VCaP (cell line): ENCODE data around the gene SIRPB1.
"Not testable (repeated sequence)": the region's sequence is repeated elsewhere in the genome, so short reads cannot be mapped to it uniquely, and the experiment has no call there.

Experiments
- H3K27ac ChIP-seq: fragments of 450-650 bp; 2 replicates; pipeline ENCODE4 v1.5.1; 2017
- TF ChIP-seq, protein P1 (sequence below): fragments of 450-650 bp; conservative IDR thresholded peaks from 2 replicates; pipeline ENCODE4 v1.5.1; 2017; ENCODE audit warnings: mild to moderate bottlenecking, moderate library complexity

The SIRPB1 gene

DNA sequence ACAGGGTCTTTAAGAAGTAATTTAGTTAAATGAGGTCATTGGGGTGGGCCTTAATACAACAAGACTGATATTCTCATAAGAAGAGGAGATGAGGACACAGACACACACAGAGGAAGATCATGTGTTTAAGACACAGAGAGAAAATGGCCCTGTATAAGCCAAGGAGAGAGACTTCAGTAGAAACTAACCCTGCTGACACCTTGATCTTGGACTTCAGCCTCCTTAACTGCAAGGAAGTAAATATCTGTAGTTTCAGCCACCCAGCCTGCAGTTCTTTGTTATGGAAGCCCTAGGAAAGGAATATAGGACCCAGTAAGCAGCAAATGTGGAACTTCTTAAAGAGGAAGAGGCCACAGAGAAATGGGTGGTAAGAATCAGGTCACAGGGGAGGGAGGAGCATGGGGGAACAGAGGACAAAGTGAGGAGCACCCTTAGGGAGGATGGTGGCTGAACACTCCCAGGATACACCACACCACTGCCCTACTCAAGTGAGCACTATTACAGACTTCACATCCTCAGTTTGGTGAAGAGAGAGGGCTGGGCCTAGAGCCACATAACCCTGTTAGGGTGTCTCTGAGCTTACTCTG, 762 bp downstream of the SIRPB1 start:
- no peak overlapping the region for H3K27ac ChIP-seq
- TF ChIP-seq, protein P1, sequence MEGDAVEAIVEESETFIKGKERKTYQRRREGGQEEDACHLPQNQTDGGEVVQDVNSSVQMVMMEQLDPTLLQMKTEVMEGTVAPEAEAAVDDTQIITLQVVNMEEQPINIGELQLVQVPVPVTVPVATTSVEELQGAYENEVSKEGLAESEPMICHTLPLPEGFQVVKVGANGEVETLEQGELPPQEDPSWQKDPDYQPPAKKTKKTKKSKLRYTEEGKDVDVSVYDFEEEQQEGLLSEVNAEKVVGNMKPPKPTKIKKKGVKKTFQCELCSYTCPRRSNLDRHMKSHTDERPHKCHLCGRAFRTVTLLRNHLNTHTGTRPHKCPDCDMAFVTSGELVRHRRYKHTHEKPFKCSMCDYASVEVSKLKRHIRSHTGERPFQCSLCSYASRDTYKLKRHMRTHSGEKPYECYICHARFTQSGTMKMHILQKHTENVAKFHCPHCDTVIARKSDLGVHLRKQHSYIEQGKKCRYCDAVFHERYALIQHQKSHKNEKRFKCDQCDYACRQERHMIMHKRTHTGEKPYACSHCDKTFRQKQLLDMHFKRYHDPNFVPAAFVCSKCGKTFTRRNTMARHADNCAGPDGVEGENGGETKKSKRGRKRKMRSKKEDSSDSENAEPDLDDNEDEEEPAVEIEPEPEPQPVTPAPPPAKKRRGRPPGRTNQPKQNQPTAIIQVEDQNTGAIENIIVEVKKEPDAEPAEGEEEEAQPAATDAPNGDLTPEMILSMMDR = no peak

DNA sequence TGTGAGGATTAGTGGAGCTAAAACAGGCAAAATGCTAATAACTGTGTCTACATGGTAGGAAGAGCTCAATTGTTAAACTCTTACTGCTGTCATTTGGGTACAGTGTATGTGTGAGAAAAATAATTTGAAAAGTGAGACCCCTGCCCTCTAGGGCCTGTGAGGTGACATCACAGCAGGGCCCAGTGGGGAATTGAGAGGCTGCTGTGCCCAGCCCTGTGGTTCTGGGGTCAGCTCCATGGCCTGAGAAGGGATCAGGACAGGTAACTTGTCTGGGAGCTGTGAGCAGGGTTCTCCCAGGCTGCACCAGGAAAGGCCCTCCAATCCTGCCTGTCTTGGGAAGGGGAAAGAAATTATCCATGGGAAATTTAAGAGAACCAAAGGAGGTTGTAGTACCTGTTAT, 1.3 kb downstream of the SIRPB1 start:
- H3K27ac ChIP-seq = no peak overlapping the region
- TF ChIP-seq, protein P1 = no peak

DNA sequence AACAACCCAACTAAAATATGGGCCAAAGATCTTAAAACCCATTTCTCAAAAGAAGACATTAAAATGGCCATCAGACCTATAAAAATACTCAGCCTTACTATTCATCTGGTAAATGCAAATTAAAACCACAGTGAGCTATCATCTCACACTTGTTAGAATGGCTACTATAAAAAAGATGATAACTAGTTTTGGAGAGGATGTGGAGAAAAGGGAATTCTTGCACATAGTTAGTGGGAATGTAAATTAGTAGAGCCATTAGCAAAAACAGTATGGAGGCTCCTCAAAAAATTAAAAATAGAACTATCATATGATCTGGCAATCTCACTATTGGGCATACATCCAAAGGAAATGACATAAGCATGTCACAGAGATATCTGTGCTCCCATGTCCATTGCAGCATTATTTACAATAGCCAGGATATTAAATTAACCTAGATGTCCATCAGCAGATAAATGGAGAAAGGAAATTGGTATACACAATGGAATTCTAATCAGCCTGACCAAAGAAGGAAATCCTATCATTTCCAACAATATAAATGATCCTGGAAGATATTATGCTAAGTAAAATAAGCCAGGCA, 2.9 kb downstream of the SIRPB1 start:
- TF ChIP-seq, protein P1 = no peak
- no peak overlapping the region for H3K27ac ChIP-seq

DNA sequence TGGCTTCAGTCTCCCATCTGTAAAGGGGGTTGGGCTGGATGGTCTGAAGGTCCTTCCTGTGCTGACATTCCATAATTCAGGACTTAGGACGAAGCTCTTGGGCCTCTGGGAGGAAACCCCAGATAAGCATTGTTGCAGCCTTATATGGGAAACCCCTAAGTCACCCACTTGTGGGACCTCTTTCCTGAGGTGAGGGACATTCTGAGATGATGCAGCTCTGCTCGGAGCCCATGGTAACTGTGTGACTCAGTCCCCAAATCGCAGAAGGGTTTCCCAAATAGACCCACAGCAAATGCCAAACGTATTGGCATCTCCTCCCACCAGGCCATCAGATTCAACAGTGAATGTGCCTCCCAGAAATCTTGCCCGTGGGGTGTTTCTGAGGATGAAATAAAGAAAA, 9.4 kb downstream of the SIRPB1 start:
- not testable (repeated sequence) for H3K27ac ChIP-seq

DNA sequence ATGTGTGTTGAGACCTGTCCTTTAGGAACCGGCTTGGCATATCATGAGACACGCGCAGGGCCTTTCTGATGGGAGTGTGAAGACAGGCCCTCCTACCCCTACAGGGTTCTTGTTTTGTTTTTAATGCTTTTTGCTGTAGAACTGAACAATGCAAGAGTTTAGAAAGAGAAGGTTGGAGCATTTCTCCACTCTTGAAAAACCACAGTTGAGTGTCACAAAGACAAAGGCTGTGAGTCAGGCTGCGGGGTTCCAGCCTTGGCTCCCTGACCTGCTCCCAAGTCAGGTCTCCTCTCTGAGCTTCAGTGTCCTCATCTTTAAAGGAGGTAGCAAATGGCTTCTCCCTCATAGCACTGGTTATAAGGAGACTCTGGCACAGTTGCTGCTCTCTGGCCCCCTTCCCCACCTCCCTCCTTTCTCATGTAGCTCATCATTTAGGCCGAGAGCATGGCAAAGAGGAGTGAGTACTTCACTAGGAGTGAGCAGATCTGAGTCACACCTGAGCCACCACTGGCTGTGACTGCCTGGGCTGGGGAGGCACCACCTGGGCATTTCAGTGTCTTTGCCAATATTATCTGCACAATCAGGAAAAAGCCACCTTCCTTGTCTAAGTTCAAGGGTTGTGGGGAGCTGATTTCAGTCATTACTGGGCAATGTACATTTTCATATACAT, 11.0 kb downstream of the SIRPB1 start:
- not testable (repeated sequence) for H3K27ac ChIP-seq

DNA sequence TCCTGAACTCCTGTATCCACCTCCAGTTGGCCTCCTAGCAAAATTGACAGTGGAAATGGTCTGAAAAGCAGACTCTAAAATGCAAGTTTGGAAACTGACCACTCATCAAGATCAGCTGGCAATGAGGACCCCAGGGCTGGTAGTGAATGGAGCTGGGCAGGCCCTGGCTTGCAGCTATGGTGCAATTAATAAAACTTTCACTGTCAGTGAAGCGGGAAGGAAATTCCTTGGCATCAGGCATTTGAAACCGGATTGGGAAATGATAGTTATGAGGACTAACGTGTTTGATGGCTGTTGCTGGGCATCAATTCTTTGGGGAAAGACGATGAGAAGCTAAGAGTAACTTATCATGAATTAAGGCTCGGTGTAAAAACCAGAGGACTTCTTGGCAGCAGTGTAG, 19.1 kb downstream of the SIRPB1 start:
- TF ChIP-seq, protein P1 = no peak

DNA sequence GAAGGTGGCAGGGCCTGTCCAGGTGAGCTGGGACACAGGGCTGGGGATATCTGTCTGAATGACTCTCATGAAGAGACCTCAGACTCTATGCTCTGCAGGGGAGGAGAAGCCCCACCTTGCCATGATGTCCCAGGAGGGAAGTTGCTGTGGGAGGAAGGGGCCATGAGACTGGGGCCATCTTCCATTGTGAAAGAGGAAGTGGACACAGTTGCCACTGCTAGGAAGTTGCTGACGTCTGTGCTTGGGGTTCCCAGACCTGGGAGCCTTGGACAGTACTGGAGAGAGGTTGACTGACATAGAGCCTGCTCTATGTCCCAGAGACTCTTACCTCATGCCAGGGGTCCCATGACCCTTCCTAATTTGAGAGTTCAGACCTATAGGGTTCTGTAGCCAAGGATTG, 24.5 kb downstream of the SIRPB1 start:
- H3K27ac ChIP-seq = no peak overlapping the region
- TF ChIP-seq, protein P1 = no peak

More for the DNA sequence above, 19.1 kb downstream of the SIRPB1 start:
- H3K27ac ChIP-seq = no peak overlapping the region

DNA sequence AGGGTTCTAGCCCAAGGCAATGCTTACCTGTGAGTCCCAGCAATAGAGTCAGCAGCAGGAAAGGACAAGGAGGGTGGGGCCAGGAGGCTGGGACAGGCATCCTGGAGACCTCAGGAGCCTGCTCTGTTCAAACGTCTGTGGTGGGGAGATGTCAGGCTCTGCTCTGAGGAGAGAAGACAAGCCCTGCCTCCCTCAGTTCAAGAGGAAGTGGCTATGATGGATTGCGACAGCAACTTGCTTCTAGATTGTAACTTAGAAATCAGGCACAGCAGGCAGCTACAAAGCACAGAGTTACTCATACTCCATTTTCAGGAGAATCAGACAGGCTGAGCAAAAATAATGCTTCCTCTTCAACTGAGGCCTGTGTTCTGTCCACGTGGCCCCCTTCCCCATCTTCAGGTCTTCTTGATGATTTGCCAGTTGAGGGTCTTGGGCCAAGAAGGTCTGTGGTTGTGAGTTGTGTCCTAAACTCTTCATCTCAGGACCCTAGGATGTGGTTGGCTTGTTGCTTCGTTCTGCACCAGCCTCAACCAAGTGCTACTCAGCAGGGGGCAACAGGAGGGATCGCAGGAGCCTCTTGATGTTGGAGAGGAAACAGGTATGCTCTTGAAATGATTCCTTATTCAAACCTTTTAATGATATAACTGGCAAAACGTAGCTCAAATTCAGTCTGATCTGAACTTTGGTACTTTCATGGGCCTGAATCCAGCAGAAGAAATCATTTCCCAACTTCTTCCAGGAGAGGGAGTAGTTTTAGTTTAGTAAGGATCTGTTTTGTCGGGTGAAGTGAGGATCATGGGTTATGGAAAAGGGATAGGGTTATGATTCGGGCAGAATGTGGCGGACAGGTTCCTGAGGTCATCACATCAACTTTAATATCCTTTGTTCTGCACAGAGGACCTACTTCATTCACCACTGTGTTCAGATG, 31.0 kb downstream of the SIRPB1 start:
- TF ChIP-seq, protein P1 = no peak
- no peak overlapping the region for H3K27ac ChIP-seq
